GM18868 (cell line): ENCODE results near the gene ST6GALNAC6.
"Not testable (repeated sequence)": the region's sequence is repeated elsewhere in the genome, so short reads cannot be mapped to it uniquely, and the experiment has no call there.

Experiments used
- ATAC-seq: cut with Tn5 transposase; IDR thresholded peaks from one replicate; pipeline ENCODE4 v1.9.1; 2021; ENCODE audit warnings: mild to moderate bottlenecking, moderate library complexity; ENCODE audit not compliant: unreplicated experiment

The ST6GALNAC6 gene

GRCh38 chr9:127841087-127841835, 58.1 kb downstream of the ST6GALNAC6 start:
- ATAC-seq: no peak

- ATAC-seq: no peak
Measured at GRCh38 chr9:127838375-127839078, 60.9 kb downstream of the ST6GALNAC6 start.

- no peak for ATAC-seq
Measured at GRCh38 chr9:127837346-127837745, 62.1 kb downstream of the ST6GALNAC6 start.

GRCh38 chr9:127836561-127836960, 62.8 kb downstream of the ST6GALNAC6 start:
- ATAC-seq: not testable (repeated sequence)

- ATAC-seq: no peak
Measured at GRCh38 chr9:127835991-127836516, 63.3 kb downstream of the ST6GALNAC6 start.
